Peyer's patch (tissue), 4 donors: ENCODE data around the gene SKI.

Experiments
- CTCF ChIP-seq, 6 experiments: fragments of 450-650 bp in 4 of 6; fragments of 200-600 bp in 2 of 6; sonication (generic) in 1 of 6; IDR thresholded peaks; one replicate each; pipeline ENCODE4 v1.5.1; 2017 to 2019; ENCODE audit warnings: antibody characterized with exemption in 6 of 6, mild to moderate bottlenecking in 3 of 6, moderate library complexity in 1 of 6
- POLR2A ChIP-seq, 2 donors: fragments of 450-650 bp; IDR thresholded peaks; one replicate each; pipeline ENCODE4 v1.5.1; 2017; ENCODE audit warnings: antibody characterized with exemption in 2 of 2, mild to moderate bottlenecking in 2 of 2, moderate library complexity in 2 of 2

GRCh38 chr1:2327841-2328240, 99.7 kb downstream of the SKI start:
- TF ChIP-seq CTCF (IDR thresholded peaks at IDR 0.05), result no peak
- no peak for TF ChIP-seq POLR2A (IDR thresholded peaks at IDR 0.05)
